GM21423 (cell line): Measurements from ENCODE around the gene KDM4C.
"Not testable (repeated sequence)": the region's sequence is repeated elsewhere in the genome, so short reads cannot be mapped to it uniquely, and the experiment has no call there.

Source experiments
- ATAC-seq: cut with Tn5 transposase; IDR thresholded peaks from one replicate; pipeline ENCODE4 v1.9.1; 2021; ENCODE audit warnings: mild to moderate bottlenecking, moderate library complexity; ENCODE audit not compliant: unreplicated experiment

Gene KDM4C

GRCh38 chr9:7009065-7009464 is 251.3 kb downstream of the KDM4C start:
- no peak for ATAC-seq

- ATAC-seq = peak; percentile 86
Measured at GRCh38 chr9:7011395-7012067, 253.8 kb downstream of the KDM4C start.

GRCh38 chr9:7027996-7028395 is 270.2 kb downstream of the KDM4C start:
- no peak for ATAC-seq

GRCh38 chr9:7028591-7028990 is 270.8 kb downstream of the KDM4C start:
- ATAC-seq = no peak

GRCh38 chr9:7030943-7031342 is 273.2 kb downstream of the KDM4C start:
- ATAC-seq = not testable (repeated sequence)

GRCh38 chr9:7033076-7034045 is 275.6 kb downstream of the KDM4C start:
- ATAC-seq = no peak

- ATAC-seq = no peak
Measured at GRCh38 chr9:7037176-7037575, 279.4 kb downstream of the KDM4C start.

- ATAC-seq = no peak
Measured at GRCh38 chr9:7042124-7042523, 284.4 kb downstream of the KDM4C start.

GRCh38 chr9:7045361-7045760 is 287.6 kb downstream of the KDM4C start:
- ATAC-seq = no peak

GRCh38 chr9:7051711-7052110 is 293.9 kb downstream of the KDM4C start:
- ATAC-seq = no peak

- ATAC-seq = no peak
Measured at GRCh38 chr9:7053903-7054302, 296.1 kb downstream of the KDM4C start.

GRCh38 chr9:7055171-7055903 is 297.6 kb downstream of the KDM4C start:
- peak; percentile 37 for ATAC-seq

GRCh38 chr9:7056254-7056653 is 298.5 kb downstream of the KDM4C start:
- no peak for ATAC-seq

GRCh38 chr9:7058473-7058872 is 300.7 kb downstream of the KDM4C start:
- ATAC-seq = no peak

GRCh38 chr9:7067169-7067568 is 309.4 kb downstream of the KDM4C start:
- no peak for ATAC-seq

GRCh38 chr9:7071916-7072315 is 314.1 kb downstream of the KDM4C start:
- no peak for ATAC-seq

- ATAC-seq = no peak
Measured at GRCh38 chr9:7073706-7074105, 315.9 kb downstream of the KDM4C start.

- ATAC-seq = no peak
Measured at GRCh38 chr9:7075154-7075553, 317.4 kb downstream of the KDM4C start.

GRCh38 chr9:7079051-7079450 is 321.3 kb downstream of the KDM4C start:
- ATAC-seq = no peak

- no peak for ATAC-seq
Measured at GRCh38 chr9:7081065-7081600, 323.4 kb downstream of the KDM4C start.

- no peak for ATAC-seq
Measured at GRCh38 chr9:7083192-7083591, 325.4 kb downstream of the KDM4C start.
